ENCODE data around the gene GRID2. TPM values are rescaled to one million over a fixed set of nuclear protein-coding genes. Genes with fewer than 3 reads are reported as not detected.

Gene GRID2
- polyA plus RNA-seq, 1 donor (not counting 4 experiments of a cell fraction or from before 2014, with no cell fraction given), result not detected

GRCh38 chr4:93635943-93636342 lies 1332.2 kb downstream of the GRID2 start:
- DNase-seq (ENCODE audit: low read depth, low spot score), result no peak
- Histone ChIP-seq H3K27ac (ENCODE audit: control insufficient read depth, insufficient read depth, low read length) (no peak overlapping the region), H3K9me3 (ENCODE audit: control insufficient read depth, low read depth, low read length) (no peaks in the 10 kb centered on the region), H3K27me3 (ENCODE audit: control insufficient read depth, extremely low read depth, insufficient read depth, low read length) (no peaks in the 10 kb centered on the region), H3K4me2 (ENCODE audit: control insufficient read depth, extremely low read depth, insufficient read depth, low read depth, low read length) (no peak overlapping the region), H3K9me1 (ENCODE audit: control insufficient read depth, extremely low read depth, insufficient read depth, low read length) (no peaks in the 10 kb centered on the region), H3K4me3 (ENCODE audit: control insufficient read depth in 2 of 3, extremely low read depth in 1 of 3, insufficient read depth in 2 of 3, low read depth in 1 of 3, low read length in 3 of 3) (no peak overlapping the region), H3K36me3 (ENCODE audit: control insufficient read depth in 2 of 2, extremely low read depth in 1 of 2, insufficient read depth in 2 of 2, low read length in 2 of 2) (no peaks in the 10 kb centered on the region), H2AFZ (ENCODE audit: control insufficient read depth, low read length) (no peak overlapping the region), H3K79me2 (ENCODE audit: control insufficient read depth, insufficient read depth, low read length) (no peaks in the 10 kb centered on the region), H3K9ac (ENCODE audit: control insufficient read depth, extremely low read depth, insufficient read depth, low read length) (no peak overlapping the region), H4K20me1 (ENCODE audit: control insufficient read depth, extremely low read depth, insufficient read depth, low read length) (no peaks in the 10 kb centered on the region), H3K4me1 (ENCODE audit: control insufficient read depth, extremely low read depth, insufficient read depth, low read length) (no peaks in the 10 kb centered on the region)
- no peak for FAIRE-seq
- TF ChIP-seq EZH2 (IDR thresholded peaks at IDR 0.05; ENCODE audit: low read length) (no peak), CTCF (optimal IDR thresholded peaks at IDR 0.05 in 1 of 3, IDR thresholded peaks at IDR 0.05 in 1 of 3, conservative IDR thresholded peaks at IDR 0.05 in 1 of 3; ENCODE audit: extremely low read depth in 1 of 3, insufficient read depth in 2 of 3, low read length in 3 of 3) (no peak)
- dilution Hi-C loops (cut with MboI; ENCODE audit: extremely low pct_ligation_motif_present, low sequenced_read_pairs), result no loop called here

- H3K4me2 ChIP-seq (ENCODE audit: control insufficient read depth, extremely low read depth, insufficient read depth, low read depth, low read length), result no peak overlapping the region
- H3K4me3 ChIP-seq (ENCODE audit: control insufficient read depth in 2 of 3, extremely low read depth in 1 of 3, insufficient read depth in 2 of 3, low read depth in 1 of 3, low read length in 3 of 3), result no peak overlapping the region
- H4K20me1 ChIP-seq (ENCODE audit: control insufficient read depth, extremely low read depth, insufficient read depth, low read length), result no peaks in the 10 kb centered on the region
- H2AFZ ChIP-seq (ENCODE audit: control insufficient read depth, low read length), result no peak overlapping the region
- H3K4me1 ChIP-seq (ENCODE audit: control insufficient read depth, extremely low read depth, insufficient read depth, low read length), result no peaks in the 10 kb centered on the region
- H3K9ac ChIP-seq (ENCODE audit: control insufficient read depth, extremely low read depth, insufficient read depth, low read length), result no peak overlapping the region
- FAIRE-seq, result no peak
- dilution Hi-C loops (cut with MboI; ENCODE audit: extremely low pct_ligation_motif_present, low sequenced_read_pairs), result no loop called here
- H3K36me3 ChIP-seq (ENCODE audit: control insufficient read depth in 2 of 2, extremely low read depth in 1 of 2, insufficient read depth in 2 of 2, low read length in 2 of 2), result no peaks in the 10 kb centered on the region
- DNase-seq (ENCODE audit: low read depth, low spot score), result no peak
- no peaks in the 10 kb centered on the region for H3K9me1 ChIP-seq (ENCODE audit: control insufficient read depth, extremely low read depth, insufficient read depth, low read length)
- H3K79me2 ChIP-seq (ENCODE audit: control insufficient read depth, insufficient read depth, low read length), result no peaks in the 10 kb centered on the region
- H3K9me3 ChIP-seq (ENCODE audit: control insufficient read depth, low read depth, low read length), result no peaks in the 10 kb centered on the region
- H3K27ac ChIP-seq (ENCODE audit: control insufficient read depth, insufficient read depth, low read length), result no peak overlapping the region
- H3K27me3 ChIP-seq (ENCODE audit: control insufficient read depth, extremely low read depth, insufficient read depth, low read length), result no peaks in the 10 kb centered on the region
- no peak for TF ChIP-seq EZH2 (IDR thresholded peaks at IDR 0.05; ENCODE audit: low read length)
- no peak for TF ChIP-seq CTCF (optimal IDR thresholded peaks at IDR 0.05 in 1 of 3, IDR thresholded peaks at IDR 0.05 in 1 of 3, conservative IDR thresholded peaks at IDR 0.05 in 1 of 3; ENCODE audit: extremely low read depth in 1 of 3, insufficient read depth in 2 of 3, low read length in 3 of 3)
Measured at GRCh38 chr4:93645120-93645519, 1341.4 kb downstream of the GRID2 start.
